Smooth muscle cell (in vitro differentiated cells): ENCODE data around the gene ANGPTL2. TPM values are rescaled to one million over a fixed set of nuclear protein-coding genes. Genes with fewer than 3 reads are reported as not detected.

Experiments
- DNase-seq: peaks from one replicate; lab custom pipeline; 2025; ENCODE audit not compliant: unreplicated experiment; lab: John Stamatoyannopoulos, UW
- H2AFZ ChIP-seq: fragments of 200-600 bp; sonication (generic); 2 replicates; pipeline ENCODE4 v1.6.0; 2016; ENCODE audit warnings: antibody characterized with exemption, low read depth, mild to moderate bottlenecking
- H3F3A ChIP-seq: fragments of 200-600 bp; sonication (generic); 2 replicates; pipeline ENCODE4 v1.6.0; 2017; ENCODE audit warnings: antibody characterized with exemption, low read depth
- H3K27ac ChIP-seq: fragments of 200-600 bp; sonication (generic); 2 replicates; pipeline ENCODE4 v1.5.1; 2016; ENCODE audit warnings: low read depth, mild to moderate bottlenecking
- H3K27me3 ChIP-seq: fragments of 200-600 bp; sonication (generic); 2 replicates; pipeline ENCODE4 v1.6.1; 2016; ENCODE audit warnings: low read depth, mild to moderate bottlenecking
- H3K36me3 ChIP-seq: fragments of 200-600 bp; sonication (generic); 2 replicates; pipeline ENCODE4 v1.5.1; 2016; ENCODE audit warnings: low read depth
- H3K4me1 ChIP-seq: fragments of 200-600 bp; sonication (generic); 2 replicates; pipeline ENCODE4 v1.5.1; 2016; ENCODE audit warnings: low read depth
- H3K4me2 ChIP-seq: fragments of 200-600 bp; sonication (generic); 2 replicates; pipeline ENCODE4 v1.6.0; 2016; ENCODE audit warnings: mild to moderate bottlenecking
- H3K4me3 ChIP-seq: fragments of 200-600 bp; sonication (generic); 2 replicates; pipeline ENCODE4 v1.5.1; 2016; ENCODE audit warnings: mild to moderate bottlenecking
- H3K79me2 ChIP-seq: fragments of 200-600 bp; sonication (generic); 2 replicates; pipeline ENCODE4 v1.6.0; 2016; ENCODE audit warnings: low read depth, mild to moderate bottlenecking
- H3K9ac ChIP-seq: fragments of 200-600 bp; sonication (generic); 2 replicates; pipeline ENCODE4 v1.6.0; 2016; ENCODE audit warnings: low read depth
- H3K9me3 ChIP-seq: fragments of 200-600 bp; sonication (generic); replicated peaks from 2 replicates; pipeline ENCODE4 v1.5.1; 2016; ENCODE audit warnings: low read depth
- H4K20me1 ChIP-seq: fragments of 200-600 bp; sonication (generic); 2 replicates; pipeline ENCODE4 v1.6.0; 2016; ENCODE audit warnings: low read depth
- CTCF ChIP-seq: fragments of 200-600 bp; sonication (generic); IDR thresholded peaks from 2 replicates; pipeline ENCODE4 v1.5.1; 2017; ENCODE audit warnings: borderline replicate concordance, mild to moderate bottlenecking, antibody characterized with exemption; ENCODE audit not compliant: insufficient read depth, poor library complexity, severe bottlenecking
- WGBS: methylation state at CpG from one replicate; pipeline ENCODE4 v1.1.7; 2016; ENCODE audit warnings: low lambda C conversion rate; 5-methylcytosine and 5-hydroxymethylcytosine counted together
- polyA plus RNA-seq: library from polyadenylated mRNA; unstranded; fragments of >200 nt; fragmentation: Nextera tagmentation; extraction: Ambion mirVana; gene quantifications from 2 replicates; pipeline ENCODE4 v1.2.1, GENCODE V29; 2016
- total RNA-seq: library from RNA; depleted of rRNA; stranded (reverse); fragments of >200 nt; gene quantifications from 2 replicates; pipeline ENCODE4 v1.2.3, GENCODE V29; 2014

Gene ANGPTL2
- total and polyA plus RNA-seq, 2 experiments from 2014 or later, result 16.1 to 18.7 TPM

GRCh38 chr9:127090341-127090985 lies 32.0 kb downstream of the ANGPTL2 start:
- Histone ChIP-seq H3F3A (no peaks in the 10 kb centered on the region), H3K4me3 (no peak overlapping the region), H3K9me3 (no peaks in the 10 kb centered on the region), H4K20me1 (no peaks in the 10 kb centered on the region), H3K4me2 (no peak overlapping the region), H3K9ac (no peak overlapping the region), H3K27ac (no peak overlapping the region), H3K4me1 (no peaks in the 10 kb centered on the region), H3K27me3 (no peaks in the 10 kb centered on the region), H2AFZ (no peak overlapping the region), H3K79me2 (no peaks in the 10 kb centered on the region), H3K36me3 (no peaks in the 10 kb centered on the region)
- WGBS, result 95% methylated on average over 6 of the region's 6 CpGs
- no peak for DNase-seq
- TF ChIP-seq CTCF, result no peak

GRCh38 chr9:127089631-127090081 lies 32.8 kb downstream of the ANGPTL2 start:
- Histone ChIP-seq H2AFZ (no peak overlapping the region), H3K4me1 (no peaks in the 10 kb centered on the region), H3K79me2 (no peaks in the 10 kb centered on the region), H3K9me3 (no peaks in the 10 kb centered on the region), H3K36me3 (no peaks in the 10 kb centered on the region), H3K27ac (no peak overlapping the region), H3F3A (no peaks in the 10 kb centered on the region), H3K9ac (no peak overlapping the region), H3K4me2 (no peak overlapping the region), H3K4me3 (no peak overlapping the region), H4K20me1 (no peaks in the 10 kb centered on the region), H3K27me3 (no peaks in the 10 kb centered on the region)
- WGBS, result 94% methylated on average over 6 of the region's 6 CpGs
- no peak for DNase-seq
- no peak for TF ChIP-seq CTCF

DNA sequence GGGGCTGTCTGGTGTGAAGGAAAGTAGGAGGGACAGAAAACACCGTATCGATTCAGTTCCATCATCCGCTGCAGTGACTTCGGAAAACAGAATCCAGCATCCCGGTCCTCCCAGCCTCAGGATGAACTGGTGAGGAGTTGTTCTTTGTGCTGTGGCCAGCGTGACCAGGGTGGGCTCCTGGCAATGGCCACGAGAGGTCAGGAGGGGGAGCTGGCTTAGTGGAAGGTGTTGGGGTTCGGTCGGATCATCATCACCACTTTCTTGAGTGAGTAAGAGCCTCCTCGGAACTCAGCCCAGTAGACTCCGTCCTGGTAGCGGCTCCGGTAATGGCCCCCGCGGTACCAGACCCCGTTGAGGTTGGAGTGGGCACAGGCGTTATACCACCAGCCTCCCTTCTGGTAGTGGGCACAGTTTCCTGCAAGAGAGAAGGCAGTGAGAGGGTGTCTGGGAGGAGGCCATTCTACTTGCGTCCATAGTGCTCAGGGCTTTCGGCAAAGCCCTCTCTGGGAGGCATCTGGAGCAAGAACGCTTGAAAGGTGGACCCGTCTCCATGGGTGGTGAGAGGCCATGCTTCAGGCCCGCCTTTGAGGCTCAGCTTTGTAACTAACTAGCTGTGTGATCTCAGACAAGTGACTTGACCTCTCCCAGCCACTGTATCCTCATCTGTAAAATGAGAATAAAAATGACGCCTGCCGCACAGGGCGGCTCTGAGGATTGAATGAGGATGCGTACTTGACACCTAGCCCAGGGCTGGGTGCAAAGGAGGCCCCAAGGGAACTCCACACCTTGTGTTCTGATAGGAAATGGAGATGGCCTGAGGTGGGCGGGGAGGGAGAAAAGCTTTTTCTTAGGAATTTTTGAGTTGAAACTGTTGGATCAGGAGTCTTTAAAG lies 33.5 kb downstream of the ANGPTL2 start:
- Histone ChIP-seq H3K79me2 (no peaks in the 10 kb centered on the region), H3K4me1 (no peaks in the 10 kb centered on the region), H2AFZ (no peak overlapping the region), H3K4me3 (no peak overlapping the region), H3K27ac (no peak overlapping the region), H3K9ac (no peak overlapping the region), H3K27me3 (no peaks in the 10 kb centered on the region), H3K4me2 (no peak overlapping the region), H3F3A (no peaks in the 10 kb centered on the region), H4K20me1 (no peaks in the 10 kb centered on the region), H3K36me3 (no peaks in the 10 kb centered on the region), H3K9me3 (no peaks in the 10 kb centered on the region)
- WGBS, result 96% methylated on average over 27 of the region's 27 CpGs
- TF ChIP-seq CTCF, result no peak
- DNase-seq, result no peak
